ENCODE data around the gene FAM177B.

Gene FAM177B

GRCh38 chr1:222734740-222735139 lies 2.3 kb upstream of the FAM177B start:
- no peak for TF ChIP-seq ZNF565 (CRISPR knock-in tag; conservative IDR thresholded peaks at IDR 0.05; ENCODE audit: low read depth)
- TF ChIP-seq ESRRG (CRISPR knock-in tag; IDR thresholded peaks at IDR 0.05), result no peak
- no peak for TF ChIP-seq CSRNP3 (CRISPR knock-in tag; IDR thresholded peaks at IDR 0.05)
- TF ChIP-seq TCF4 (CRISPR knock-in tag; IDR thresholded peaks at IDR 0.05; ENCODE audit: borderline replicate concordance), result no peak
- no peak for TF ChIP-seq ZNF8 (CRISPR knock-in tag; IDR thresholded peaks at IDR 0.05)
- no peak for TF ChIP-seq POU6F1 (CRISPR knock-in tag; IDR thresholded peaks at IDR 0.05; ENCODE audit: borderline replicate concordance, low read depth)
- no peak for TF ChIP-seq RARB (CRISPR knock-in tag; IDR thresholded peaks at IDR 0.05)
- TF ChIP-seq CREB5 (CRISPR knock-in tag; IDR thresholded peaks at IDR 0.05; ENCODE audit: low read depth), result no peak
- TF ChIP-seq ZC3H10 (CRISPR knock-in tag; IDR thresholded peaks at IDR 0.05), result no peak
- no peak for TF ChIP-seq ZFP30 (CRISPR knock-in tag; IDR thresholded peaks at IDR 0.05)
- TF ChIP-seq ZNF70 (CRISPR knock-in tag; IDR thresholded peaks at IDR 0.05), result no peak
- no peak for TF ChIP-seq TOX (CRISPR knock-in tag; IDR thresholded peaks at IDR 0.05; ENCODE audit: borderline replicate concordance)
- TF ChIP-seq OSR1 (CRISPR knock-in tag; IDR thresholded peaks at IDR 0.05), result no peak

GRCh38 chr1:222736470-222736869 lies 532 bp upstream of the FAM177B start:
- no peak for TF ChIP-seq PPARA (CRISPR knock-in tag; IDR thresholded peaks at IDR 0.05; ENCODE audit: borderline replicate concordance)
- TF ChIP-seq ARNTL (CRISPR knock-in tag; IDR thresholded peaks at IDR 0.05; ENCODE audit: borderline replicate concordance, low read depth), result no peak
- TF ChIP-seq OSR1 (CRISPR knock-in tag; IDR thresholded peaks at IDR 0.05), result no peak
- no peak for TF ChIP-seq ZFP3 (CRISPR knock-in tag; IDR thresholded peaks at IDR 0.05)
- TF ChIP-seq ZNF565 (CRISPR knock-in tag; conservative IDR thresholded peaks at IDR 0.05; ENCODE audit: low read depth), result no peak
- no peak for TF ChIP-seq ZFP30 (CRISPR knock-in tag; IDR thresholded peaks at IDR 0.05)
- TF ChIP-seq BACH2 (CRISPR knock-in tag; IDR thresholded peaks at IDR 0.05; ENCODE audit: borderline replicate concordance), result no peak
- TF ChIP-seq GLIS3 (CRISPR knock-in tag; IDR thresholded peaks at IDR 0.05), result no peak
- no peak for TF ChIP-seq ESRRG (CRISPR knock-in tag; IDR thresholded peaks at IDR 0.05)
- no peak for TF ChIP-seq TSHZ2 (CRISPR knock-in tag; IDR thresholded peaks at IDR 0.05)
- ATAC-seq, result no peak

More at GRCh38 chr1:222734740-222735139, 2.3 kb upstream of the FAM177B start:
- ATAC-seq, result no peak

- no peak for ATAC-seq
- TF ChIP-seq OSR1 (CRISPR knock-in tag; IDR thresholded peaks at IDR 0.05) (no peak), ESRRG (CRISPR knock-in tag; IDR thresholded peaks at IDR 0.05) (no peak), ISL1 (CRISPR knock-in tag; IDR thresholded peaks at IDR 0.05) (no peak), CSDC2 (CRISPR knock-in tag; IDR thresholded peaks at IDR 0.05) (no peak), TCF4 (CRISPR knock-in tag; IDR thresholded peaks at IDR 0.05; ENCODE audit: borderline replicate concordance) (no peak), ARNTL (CRISPR knock-in tag; IDR thresholded peaks at IDR 0.05; ENCODE audit: borderline replicate concordance, low read depth) (no peak), ZC3H10 (CRISPR knock-in tag; IDR thresholded peaks at IDR 0.05) (no peak), PATZ1 (CRISPR knock-in tag; IDR thresholded peaks at IDR 0.05; ENCODE audit: borderline replicate concordance) (no peak), BACH2 (CRISPR knock-in tag; IDR thresholded peaks at IDR 0.05; ENCODE audit: borderline replicate concordance) (no peak), TOX (CRISPR knock-in tag; IDR thresholded peaks at IDR 0.05; ENCODE audit: borderline replicate concordance) (no peak), ZNF565 (CRISPR knock-in tag; conservative IDR thresholded peaks at IDR 0.05; ENCODE audit: low read depth) (no peak), GLIS3 (CRISPR knock-in tag; IDR thresholded peaks at IDR 0.05) (no peak)
Measured at GRCh38 chr1:222739465-222739864, 2.5 kb downstream of the FAM177B start.

Measured in SK-N-SH treated with all-trans-retinoic acid at 6 μM for 48 hours (cell line).